ENCODE results near the gene RBM17.

The RBM17 gene

DNA sequence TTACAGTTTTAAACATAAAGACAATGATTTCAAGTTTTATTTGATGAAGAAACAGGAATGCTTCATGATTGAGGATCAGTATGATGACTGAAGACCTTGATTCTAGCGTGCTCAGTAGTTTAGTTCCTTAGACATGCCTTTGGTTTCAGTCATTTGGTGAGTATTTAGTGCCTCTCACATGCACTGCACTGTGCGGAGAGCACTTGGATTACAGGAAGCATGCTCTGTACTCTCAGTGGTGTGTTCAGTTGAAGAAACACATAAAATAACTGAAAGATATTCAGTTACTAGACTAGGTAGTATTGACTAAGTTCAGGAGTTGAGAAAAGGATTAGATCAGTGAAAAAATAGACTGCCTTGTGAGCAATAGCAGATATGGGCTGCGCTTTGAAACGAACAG lies 25.5 kb downstream of the RBM17 start:
- Histone ChIP-seq H3K36me3 (ENCODE audit: control insufficient read depth, insufficient read depth, low read length) (no peaks in the 10 kb centered on the region), H2AFZ (no peak overlapping the region), H3K4me1 (no peaks in the 10 kb centered on the region), H3K4me3 (ENCODE audit: low read depth, low read length) (no peak overlapping the region), H3K79me2 (peaks cover 10% of the 10 kb centered on the region), H3K9me3 (ENCODE audit: control insufficient read depth, low read length) (no peaks in the 10 kb centered on the region), H3K9ac (no peak overlapping the region), H3K27ac (no peak overlapping the region), H3K27me3 (ENCODE audit: control insufficient read depth, insufficient read depth, low read length) (no peaks in the 10 kb centered on the region), H3K4me2 (ENCODE audit: low read length) (no peak overlapping the region)
- TF ChIP-seq, protein P1, sequence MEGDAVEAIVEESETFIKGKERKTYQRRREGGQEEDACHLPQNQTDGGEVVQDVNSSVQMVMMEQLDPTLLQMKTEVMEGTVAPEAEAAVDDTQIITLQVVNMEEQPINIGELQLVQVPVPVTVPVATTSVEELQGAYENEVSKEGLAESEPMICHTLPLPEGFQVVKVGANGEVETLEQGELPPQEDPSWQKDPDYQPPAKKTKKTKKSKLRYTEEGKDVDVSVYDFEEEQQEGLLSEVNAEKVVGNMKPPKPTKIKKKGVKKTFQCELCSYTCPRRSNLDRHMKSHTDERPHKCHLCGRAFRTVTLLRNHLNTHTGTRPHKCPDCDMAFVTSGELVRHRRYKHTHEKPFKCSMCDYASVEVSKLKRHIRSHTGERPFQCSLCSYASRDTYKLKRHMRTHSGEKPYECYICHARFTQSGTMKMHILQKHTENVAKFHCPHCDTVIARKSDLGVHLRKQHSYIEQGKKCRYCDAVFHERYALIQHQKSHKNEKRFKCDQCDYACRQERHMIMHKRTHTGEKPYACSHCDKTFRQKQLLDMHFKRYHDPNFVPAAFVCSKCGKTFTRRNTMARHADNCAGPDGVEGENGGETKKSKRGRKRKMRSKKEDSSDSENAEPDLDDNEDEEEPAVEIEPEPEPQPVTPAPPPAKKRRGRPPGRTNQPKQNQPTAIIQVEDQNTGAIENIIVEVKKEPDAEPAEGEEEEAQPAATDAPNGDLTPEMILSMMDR (IDR thresholded peaks at IDR 0.05): no peak

DNA sequence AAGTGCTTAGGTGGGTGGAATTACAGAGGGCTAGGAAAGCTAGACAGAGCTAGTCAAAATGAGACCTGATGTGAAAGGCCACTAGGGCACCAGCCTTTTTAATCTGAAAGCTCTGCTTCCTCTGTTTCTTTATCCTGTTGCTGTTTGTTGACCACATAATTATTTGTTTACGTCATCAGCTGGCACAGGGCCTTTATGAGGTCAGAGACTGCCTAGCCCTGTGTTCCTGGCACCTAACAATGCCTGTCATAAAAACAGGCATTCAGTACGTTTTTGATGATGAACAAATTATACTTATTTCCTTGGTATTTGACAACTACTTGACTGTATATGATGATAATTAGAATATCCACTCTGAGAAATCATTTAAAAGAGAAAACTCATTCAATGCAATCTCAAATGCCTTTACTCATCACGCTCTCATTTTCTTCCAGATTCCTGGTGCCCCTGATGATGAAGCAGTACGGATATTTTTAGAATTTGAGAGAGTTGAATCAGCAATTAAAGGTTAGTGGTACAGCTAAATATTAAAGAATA lies 26.0 kb downstream of the RBM17 start:
- H3K9ac ChIP-seq: no peak overlapping the region
- H3K4me2 ChIP-seq (ENCODE audit: low read length): no peak overlapping the region
- H3K9me3 ChIP-seq (ENCODE audit: control insufficient read depth, low read length): no peaks in the 10 kb centered on the region
- peaks cover 6% of the 10 kb centered on the region for H3K79me2 ChIP-seq
- no peak overlapping the region for H3K4me3 ChIP-seq (ENCODE audit: low read depth, low read length)
- H3K27ac ChIP-seq: no peak overlapping the region
- H3K4me1 ChIP-seq: peaks cover 3% of the 10 kb centered on the region
- H3K36me3 ChIP-seq (ENCODE audit: control insufficient read depth, insufficient read depth, low read length): no peaks in the 10 kb centered on the region
- TF ChIP-seq, protein P1 (IDR thresholded peaks at IDR 0.05): no peak
- H3K27me3 ChIP-seq (ENCODE audit: control insufficient read depth, insufficient read depth, low read length): no peaks in the 10 kb centered on the region
- H2AFZ ChIP-seq: no peak overlapping the region

DNA sequence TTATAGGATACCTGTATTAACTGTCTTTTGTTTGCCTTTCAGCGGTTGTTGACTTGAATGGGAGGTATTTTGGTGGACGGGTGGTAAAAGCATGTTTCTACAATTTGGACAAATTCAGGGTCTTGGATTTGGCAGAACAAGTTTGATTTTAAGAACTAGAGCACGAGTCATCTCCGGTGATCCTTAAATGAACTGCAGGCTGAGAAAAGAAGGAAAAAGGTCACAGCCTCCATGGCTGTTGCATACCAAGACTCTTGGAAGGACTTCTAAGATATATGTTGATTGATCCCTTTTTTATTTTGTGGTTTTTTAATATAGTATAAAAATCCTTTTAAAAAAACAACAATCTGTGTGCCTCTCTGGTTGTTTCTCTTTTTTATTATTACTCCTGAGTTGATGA lies 26.6 kb downstream of the RBM17 start:
- H3K9me3 ChIP-seq (ENCODE audit: control insufficient read depth, low read length): no peaks in the 10 kb centered on the region
- H2AFZ ChIP-seq: no peak overlapping the region
- H3K4me1 ChIP-seq: peaks cover 3% of the 10 kb centered on the region
- H3K79me2 ChIP-seq: peaks cover 3% of the 10 kb centered on the region
- H3K36me3 ChIP-seq (ENCODE audit: control insufficient read depth, insufficient read depth, low read length): no peaks in the 10 kb centered on the region
- H3K4me2 ChIP-seq (ENCODE audit: low read length): no peak overlapping the region
- TF ChIP-seq, protein P1 (IDR thresholded peaks at IDR 0.05): no peak
- H3K27ac ChIP-seq: no peak overlapping the region
- H3K9ac ChIP-seq: no peak overlapping the region
- no peak overlapping the region for H3K4me3 ChIP-seq (ENCODE audit: low read depth, low read length)
- H3K27me3 ChIP-seq (ENCODE audit: control insufficient read depth, insufficient read depth, low read length): no peaks in the 10 kb centered on the region

DNA sequence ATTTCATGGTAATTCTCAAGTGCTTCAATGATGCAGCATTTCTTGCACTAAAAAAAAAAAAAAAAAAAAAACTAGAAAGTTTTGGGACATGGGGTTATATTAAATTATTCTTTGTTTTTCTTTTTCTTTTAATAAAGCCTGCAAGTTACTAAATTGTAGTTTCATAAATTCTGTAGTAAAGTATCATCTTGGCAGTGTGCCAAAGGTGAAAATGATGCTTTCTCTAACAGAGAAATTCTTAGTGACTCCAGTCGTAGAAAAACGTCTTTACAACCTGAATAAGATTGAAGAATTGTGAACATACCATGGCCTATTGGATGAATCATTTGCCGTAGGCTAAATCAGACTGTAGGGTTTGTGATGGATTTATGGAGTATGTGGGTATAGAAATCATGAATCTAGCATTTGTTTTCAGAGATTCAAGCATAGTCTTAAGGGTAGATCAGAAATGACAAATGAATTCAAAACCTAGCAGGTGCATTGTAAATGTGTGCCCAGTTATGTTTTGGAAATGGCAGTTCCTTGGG lies 27.1 kb downstream of the RBM17 start:
- Histone ChIP-seq H3K27me3 (ENCODE audit: control insufficient read depth, insufficient read depth, low read length) (no peaks in the 10 kb centered on the region), H3K4me2 (ENCODE audit: low read length) (no peak overlapping the region), H3K27ac (no peak overlapping the region), H3K9ac (no peak overlapping the region), H3K79me2 (peaks cover 3% of the 10 kb centered on the region), H3K9me3 (ENCODE audit: control insufficient read depth, low read length) (no peaks in the 10 kb centered on the region), H3K4me1 (peaks cover 3% of the 10 kb centered on the region), H2AFZ (no peak overlapping the region), H3K36me3 (ENCODE audit: control insufficient read depth, insufficient read depth, low read length) (no peaks in the 10 kb centered on the region), H3K4me3 (ENCODE audit: low read depth, low read length) (no peak overlapping the region)
- TF ChIP-seq, protein P1 (IDR thresholded peaks at IDR 0.05): no peak

DNA sequence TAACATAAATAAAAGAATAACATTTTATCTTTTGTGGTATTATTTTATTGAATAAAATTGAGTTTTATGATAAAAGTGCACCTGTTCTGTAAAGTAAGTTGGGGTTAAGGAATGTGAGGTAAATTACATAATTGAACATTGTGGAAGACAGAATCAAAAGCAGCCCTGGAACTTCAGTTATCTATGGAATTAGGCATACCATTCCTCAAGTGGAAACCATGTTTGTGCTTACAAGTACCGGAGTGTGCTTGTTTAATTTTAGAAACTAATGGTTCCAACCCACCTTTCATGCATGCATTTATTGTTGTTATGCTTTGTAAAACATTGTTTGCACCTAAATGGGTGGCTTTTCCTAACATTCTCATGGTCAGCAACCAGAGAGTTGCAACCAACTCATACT lies 28.0 kb downstream of the RBM17 start:
- H3K79me2 ChIP-seq: no peaks in the 10 kb centered on the region
- TF ChIP-seq, protein P1 (IDR thresholded peaks at IDR 0.05): no peak
- H3K36me3 ChIP-seq (ENCODE audit: control insufficient read depth, insufficient read depth, low read length): no peaks in the 10 kb centered on the region
- H2AFZ ChIP-seq: no peak overlapping the region
- H3K9ac ChIP-seq: no peak overlapping the region
- H3K27me3 ChIP-seq (ENCODE audit: control insufficient read depth, insufficient read depth, low read length): no peaks in the 10 kb centered on the region
- no peak overlapping the region for H3K4me2 ChIP-seq (ENCODE audit: low read length)
- H3K9me3 ChIP-seq (ENCODE audit: control insufficient read depth, low read length): no peaks in the 10 kb centered on the region
- H3K4me3 ChIP-seq (ENCODE audit: low read depth, low read length): no peak overlapping the region
- no peak overlapping the region for H3K27ac ChIP-seq
- H3K4me1 ChIP-seq: peaks cover 3% of the 10 kb centered on the region

All from parathyroid adenoma (tissue), 2 donors.